Stimulated activated CD4-positive, alpha-beta T cell treated with anti-CD3 and anti-CD28 coated beads, Interleukin-1b, Interleukin-23, amount 100 ng/mL, for 1 hour (primary cell): ENCODE results near the gene VKORC1L1.
"Not testable (repeated sequence)": the region's sequence is repeated elsewhere in the genome, so short reads cannot be mapped to it uniquely, and the experiment has no call there.

ENCODE experiments used
- DNase-seq, 2 donors: peaks; one replicate each; pipeline ENCODE4 v3.0.0-alpha.2; 2020; ENCODE audit warnings: low read depth in 2 of 2

Gene VKORC1L1

DNA sequence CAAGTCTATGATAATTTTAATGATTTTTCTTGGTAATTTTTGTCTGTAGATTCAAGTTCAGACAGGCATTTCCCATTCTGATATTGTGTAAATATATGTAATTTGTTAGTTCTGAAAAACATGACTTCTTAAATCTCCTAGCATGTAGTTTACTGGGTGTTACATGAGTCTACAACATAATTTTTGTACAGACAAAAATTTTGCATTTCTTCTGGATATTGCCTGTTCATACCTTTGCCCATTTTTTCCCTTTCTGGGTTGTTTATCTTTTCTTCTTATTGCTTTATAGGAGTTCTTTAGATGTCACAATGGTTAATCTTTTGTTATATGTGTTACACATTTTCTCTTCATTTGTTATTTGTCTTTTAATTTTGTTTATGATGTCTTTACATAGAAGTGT, 12.1 kb downstream of the VKORC1L1 start:
- DNase-seq, result not testable (repeated sequence)

DNA sequence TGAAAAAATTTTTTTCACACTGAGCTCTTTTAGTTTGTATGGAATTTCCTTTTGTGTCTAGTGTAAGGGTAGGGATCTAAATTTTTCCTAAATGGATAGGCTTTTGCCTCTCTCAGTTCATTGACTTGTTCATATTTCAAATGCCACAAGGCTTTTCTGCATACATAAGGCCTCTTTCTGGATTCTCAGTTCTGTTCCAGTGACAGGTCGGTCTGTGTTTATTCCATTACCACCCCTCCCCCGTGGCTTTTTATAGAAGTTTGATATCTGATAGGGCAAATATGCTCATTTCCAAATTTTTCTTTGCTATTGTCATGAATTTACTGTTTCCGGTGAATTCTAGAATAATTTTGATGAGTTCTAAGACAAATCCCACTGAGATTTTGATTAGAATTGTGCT, 12.7 kb downstream of the VKORC1L1 start:
- DNase-seq, result not testable (repeated sequence)

DNA sequence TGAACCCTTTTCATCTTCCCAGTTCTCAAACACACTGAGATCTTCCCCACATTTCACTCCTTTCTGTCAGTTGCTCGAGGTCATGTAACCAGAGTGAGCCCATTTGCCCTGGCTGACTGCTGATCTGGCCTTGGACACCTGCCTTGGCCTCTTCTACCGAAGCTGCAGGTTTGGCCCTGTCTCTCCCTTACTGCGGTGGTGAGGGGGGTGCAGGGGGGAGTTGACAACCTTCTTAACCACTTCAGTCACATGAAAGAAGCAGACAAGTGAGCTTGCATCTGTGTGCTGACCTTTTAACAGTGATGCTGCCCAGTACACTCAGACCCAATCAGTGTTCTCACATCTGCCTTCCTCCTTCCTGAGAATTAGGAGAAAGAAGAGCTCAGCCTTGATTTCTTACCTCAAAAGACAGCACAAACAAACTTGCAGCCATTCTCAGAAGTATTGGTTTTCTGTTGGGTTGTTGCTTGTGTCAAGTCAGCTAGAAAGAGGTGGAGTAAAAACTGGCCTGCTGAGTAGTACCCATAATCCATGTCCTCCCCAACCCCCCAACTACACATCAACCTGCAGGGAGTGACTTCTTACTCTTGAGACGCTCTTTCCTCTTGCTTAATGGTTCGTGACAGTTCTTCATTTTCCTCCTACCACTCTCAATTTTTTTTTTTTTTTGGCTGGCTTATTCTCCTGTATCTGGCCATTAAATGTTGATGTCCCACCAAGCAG, 15.7 kb downstream of the VKORC1L1 start:
- DNase-seq, result not testable (repeated sequence)

DNA sequence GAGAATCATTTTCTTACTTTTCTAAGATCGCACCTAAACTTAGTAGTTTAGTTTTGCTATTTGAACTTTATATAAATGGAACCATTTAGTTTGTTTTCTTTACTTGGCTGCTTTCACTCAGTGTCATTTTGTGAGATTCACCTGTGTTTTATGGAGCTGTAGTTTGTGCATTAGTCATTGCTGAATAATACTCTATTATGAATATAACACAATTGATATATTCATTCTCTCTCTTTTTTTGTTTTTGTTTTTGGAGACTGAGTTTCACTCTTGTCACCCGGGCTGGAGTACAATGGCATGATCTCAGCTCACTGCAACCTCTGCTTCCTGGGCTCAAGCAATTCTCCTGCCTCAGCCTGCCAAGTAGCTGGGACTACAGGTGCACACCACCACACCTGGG, 16.8 kb downstream of the VKORC1L1 start:
- DNase-seq, result not testable (repeated sequence)

DNA sequence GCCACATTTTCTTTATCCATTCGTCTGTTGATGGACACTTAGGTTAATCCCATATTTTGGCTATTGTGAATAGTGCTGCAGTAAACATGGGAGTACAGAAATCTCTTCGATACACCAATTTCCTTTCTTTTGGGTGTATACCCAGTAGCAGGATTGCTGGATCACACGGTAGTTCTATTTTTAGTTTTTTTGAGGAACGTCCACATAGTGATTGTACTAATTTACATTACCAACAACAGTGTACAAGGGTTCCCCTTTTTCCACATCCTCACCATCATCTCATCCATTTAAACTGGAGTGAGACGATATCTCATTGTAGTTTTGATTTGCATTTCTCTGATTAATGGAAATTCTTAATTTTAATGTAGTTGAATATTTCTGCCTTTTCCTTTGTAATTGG, 19.3 kb downstream of the VKORC1L1 start:
- no peak for DNase-seq

DNA sequence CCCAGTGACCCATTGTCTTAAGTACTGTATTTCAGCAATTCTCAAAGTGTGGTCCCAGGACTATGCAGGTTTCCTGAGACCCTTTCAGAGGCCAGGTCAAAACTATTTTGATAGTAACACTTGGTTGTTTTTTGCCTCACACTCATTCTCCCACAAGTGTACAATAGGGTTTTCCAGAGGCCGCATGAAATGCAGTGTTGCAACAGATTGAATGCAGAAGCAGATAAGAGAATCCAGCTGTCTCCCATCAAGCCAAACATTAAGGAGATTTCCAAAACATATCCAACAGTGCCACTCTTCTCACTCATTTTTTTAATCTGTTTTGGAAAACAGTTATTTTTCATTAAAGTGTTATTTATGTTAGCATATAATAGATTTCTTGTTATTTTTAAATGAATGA, 20.0 kb downstream of the VKORC1L1 start:
- no peak for DNase-seq

DNA sequence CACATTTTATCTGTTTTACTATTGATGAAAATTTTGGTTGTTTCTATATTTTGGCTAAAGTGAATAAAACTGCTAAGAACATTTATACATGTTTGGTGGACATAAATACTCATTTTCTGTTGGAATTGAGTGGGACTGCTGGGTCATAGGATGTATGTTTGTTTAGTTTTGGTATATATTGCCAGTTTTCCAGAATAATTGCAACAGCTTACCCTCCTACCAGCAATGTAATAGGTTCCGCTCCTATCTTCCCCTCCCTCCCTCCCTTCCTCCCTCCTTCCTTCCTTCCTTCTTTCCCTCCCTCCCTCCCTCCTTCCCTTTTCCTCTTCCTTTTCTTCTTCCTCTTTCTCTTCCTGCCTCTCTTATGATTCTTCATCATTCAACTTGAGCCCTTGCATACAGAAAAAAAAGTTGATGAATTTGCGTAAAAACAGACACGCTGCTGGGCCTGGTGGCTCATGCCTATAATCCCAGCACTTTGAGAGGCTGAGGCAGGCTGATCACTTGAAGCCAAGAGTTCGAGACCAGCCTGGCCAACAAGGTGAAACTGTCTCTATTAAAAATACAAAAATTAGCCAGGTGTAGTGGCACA, 23.5 kb downstream of the VKORC1L1 start:
- no peak for DNase-seq

DNA sequence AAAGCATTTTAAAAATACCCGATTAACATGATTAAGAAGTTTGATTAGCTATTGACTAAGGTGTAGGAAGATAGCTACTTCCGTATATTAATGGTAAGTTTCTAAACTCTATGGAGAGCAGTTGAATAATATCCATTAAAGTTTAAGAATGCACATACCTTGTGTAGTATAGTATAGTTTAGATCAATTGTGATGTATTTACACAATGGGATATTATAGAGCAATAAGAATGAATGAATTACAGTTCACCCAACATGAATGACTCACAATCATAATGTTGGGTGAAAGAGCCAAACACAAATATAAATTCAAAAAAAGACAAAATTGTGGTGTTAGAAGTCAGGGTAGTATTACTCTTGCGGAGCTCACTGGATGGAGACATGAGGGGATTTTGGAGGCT, 24.4 kb downstream of the VKORC1L1 start:
- DNase-seq, result not testable (repeated sequence)

DNA sequence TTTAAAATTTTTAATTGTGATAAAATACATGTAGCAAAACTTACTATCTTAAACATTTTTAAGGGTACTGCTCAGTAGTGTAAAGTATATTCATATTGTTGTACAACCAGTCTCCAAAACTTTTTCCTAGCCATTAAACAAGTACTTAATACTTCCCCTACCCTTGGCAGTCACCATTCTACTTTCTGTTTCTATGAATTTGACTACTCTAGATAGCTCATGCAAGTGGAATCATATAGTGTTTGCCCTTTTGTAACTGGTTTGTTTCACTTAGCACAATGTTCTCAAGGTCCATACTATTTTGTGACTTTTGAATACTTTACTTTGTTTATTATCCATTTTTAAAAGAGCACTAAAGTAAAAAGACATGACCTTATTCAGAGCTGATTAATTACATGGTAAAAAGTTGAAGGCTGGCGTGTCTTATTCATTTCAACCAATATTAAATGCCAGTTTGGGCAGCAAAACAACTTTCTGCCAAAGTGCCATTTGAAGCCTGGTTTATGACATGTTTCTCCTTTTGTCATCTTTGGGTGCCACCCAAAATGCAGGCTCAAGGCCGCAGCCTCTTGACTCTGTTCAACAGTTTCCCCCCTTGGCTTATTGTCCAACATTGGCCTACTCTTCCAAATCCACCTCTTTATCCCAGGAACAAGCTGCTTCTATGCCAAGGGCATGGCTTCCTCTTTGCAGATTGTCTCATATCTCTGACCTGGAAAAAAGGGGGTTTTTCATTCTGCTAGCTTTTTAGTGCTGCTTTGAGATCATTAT, 26.0 kb downstream of the VKORC1L1 start:
- not testable (repeated sequence) for DNase-seq

DNA sequence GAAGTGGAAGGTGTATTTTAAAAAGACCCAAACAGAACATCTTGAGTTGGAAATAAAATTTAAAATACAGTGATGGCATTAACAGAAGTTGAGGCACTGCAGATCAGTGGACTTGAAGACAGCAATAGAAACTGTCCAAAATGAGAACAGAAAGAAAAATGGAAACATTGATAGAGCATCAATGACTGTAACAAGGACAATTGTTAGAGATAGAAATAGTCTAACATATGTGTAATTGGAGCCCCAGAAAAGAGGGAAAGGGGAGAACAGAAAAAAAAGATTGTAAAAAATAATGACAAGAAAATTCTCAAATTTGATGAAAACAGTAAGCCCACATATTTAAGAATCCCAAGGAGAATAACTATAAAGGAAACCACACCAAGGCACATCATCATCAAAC, 29.4 kb downstream of the VKORC1L1 start:
- no peak for DNase-seq

DNA sequence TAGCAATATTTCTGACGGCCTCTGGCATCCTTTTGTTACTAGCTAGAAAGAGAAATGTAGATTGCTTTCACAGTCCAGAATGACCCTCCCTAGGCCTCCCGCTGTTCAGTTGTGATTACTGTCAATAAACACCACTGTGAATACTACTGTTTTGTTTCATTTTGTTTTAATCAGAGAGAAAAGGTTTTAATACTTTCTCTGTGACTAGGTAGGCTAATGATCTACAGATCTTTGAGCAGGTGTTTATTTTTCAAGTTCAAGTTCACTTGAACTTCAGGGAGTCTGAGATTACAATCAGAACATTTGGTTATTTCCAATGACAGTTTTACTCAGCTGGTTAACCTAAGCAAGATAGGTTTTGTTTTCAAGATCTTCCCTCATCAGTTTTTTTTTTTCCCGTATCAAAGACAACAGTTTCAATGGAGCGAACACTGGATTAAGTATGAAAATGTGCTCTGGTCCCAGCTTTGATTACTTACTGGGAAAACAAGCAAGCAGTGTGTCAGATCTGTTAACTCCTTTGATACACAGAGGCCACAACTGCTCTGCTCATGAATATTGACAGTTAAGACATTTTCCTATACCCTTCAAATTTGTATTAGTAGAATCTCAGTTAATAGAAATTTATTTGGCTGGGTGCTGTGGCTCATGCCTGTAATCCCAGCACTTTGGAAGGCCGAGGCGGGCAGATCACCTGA, 34.8 kb downstream of the VKORC1L1 start:
- no peak for DNase-seq

DNA sequence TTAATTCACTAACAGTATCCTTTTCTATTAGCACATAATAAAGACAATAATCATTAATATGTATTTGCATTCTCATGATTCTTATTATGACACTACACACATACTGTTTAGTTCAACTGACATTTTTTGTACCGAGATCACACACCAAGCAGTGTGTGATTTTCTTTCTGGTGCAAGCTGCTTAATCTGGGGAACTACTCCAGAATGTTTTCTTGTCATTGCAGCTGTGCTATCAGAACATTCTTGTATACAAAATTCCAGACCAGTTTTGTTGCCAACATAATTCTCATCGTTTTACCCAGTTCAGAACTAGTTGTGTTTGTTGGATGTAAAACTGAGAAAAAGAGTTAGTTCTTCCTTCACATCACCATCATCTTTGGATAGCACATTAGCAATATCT, 37.4 kb downstream of the VKORC1L1 start:
- DNase-seq, result no peak

DNA sequence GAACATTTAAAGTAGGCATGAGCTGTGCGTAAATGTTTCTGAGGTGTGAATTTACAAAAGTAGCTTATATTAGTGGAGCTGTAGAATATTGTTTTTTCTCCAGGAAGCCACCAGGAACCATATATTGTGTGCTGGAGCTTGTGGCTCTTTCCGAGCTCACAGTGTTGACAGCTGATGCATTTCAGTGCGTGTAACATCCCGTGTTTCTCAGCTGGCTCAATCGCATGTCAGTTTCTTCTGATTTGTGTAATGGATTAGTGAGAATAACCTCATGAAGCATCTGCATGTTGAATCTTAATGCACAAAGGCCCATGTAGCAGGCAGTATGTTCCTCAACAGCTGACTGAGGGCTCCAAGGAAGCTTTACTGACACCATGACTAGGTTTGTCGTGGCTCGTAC, 39.4 kb downstream of the VKORC1L1 start:
- DNase-seq, result no peak

DNA sequence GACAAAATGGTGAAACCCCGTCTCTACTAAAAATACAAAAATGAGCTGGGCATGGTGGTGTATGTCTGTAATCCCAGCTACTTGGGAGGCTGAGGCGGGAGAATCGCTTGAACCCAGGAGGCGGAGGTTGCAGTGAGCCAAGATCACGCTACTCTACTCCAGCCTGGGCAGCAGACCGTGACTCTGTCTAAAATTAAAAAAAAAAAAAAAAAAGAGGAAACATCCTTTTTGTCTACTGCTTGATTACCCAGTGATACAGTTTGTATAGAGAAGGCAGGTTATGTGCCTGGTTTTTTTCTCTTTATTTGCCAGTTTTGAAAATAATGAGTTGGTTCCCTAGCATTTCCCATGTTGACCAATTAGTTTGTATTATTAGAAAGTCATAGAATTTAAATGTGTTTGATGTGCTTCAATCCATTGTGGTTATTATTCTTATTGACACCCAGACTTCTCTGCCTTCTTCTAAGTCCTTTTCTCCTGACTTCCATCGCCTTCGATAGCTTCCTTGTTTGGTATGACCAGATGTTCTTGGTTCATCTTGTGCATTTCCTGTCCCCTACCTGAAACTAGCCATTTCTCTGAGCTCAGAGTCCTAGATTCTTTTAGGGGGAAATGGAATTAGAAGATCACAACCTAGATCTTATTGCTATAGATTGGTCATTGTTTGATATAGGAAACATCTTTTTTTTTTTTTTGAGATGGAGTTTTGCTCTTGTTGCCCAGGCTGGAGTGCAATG, 43.2 kb downstream of the VKORC1L1 start:
- no peak for DNase-seq

DNA sequence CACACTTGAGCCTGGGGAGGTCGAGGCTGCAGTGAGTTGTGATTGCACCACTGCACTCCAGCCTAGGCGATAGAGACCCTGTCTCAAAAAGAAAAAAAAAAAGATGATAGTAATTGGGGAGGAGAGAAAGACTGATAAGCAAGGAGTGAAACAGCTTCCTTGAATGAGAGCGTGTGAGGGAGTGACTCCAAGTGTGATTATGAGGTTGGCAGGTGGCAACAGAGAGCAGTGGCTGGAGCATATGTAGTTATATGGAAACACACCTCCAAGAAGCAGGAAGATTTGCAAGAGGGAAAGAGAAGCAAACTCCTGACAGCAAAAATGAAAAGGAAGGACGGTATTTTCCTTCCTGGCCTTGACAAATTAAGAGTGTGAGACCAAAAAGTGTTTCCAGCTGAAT, 50.4 kb downstream of the VKORC1L1 start:
- DNase-seq, result no peak

DNA sequence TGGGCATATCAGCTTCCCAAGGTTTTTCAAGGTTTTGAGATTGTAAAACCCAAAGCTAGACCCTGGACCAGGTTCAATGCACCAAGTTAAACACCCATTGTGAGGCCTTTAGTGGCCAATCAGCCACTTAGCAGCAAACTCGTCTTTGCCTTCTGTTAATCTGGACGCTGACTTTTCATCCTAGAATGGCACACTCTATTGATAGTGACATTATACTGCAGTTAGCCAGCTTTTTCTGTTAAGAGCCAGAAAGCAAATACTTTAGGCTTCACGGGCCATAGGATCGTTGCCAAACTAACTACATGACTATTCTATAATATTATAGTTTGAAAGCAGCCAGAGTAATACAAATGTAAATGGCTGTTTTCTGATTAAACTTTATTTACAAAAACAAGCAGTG, 51.3 kb downstream of the VKORC1L1 start:
- DNase-seq, result no peak

DNA sequence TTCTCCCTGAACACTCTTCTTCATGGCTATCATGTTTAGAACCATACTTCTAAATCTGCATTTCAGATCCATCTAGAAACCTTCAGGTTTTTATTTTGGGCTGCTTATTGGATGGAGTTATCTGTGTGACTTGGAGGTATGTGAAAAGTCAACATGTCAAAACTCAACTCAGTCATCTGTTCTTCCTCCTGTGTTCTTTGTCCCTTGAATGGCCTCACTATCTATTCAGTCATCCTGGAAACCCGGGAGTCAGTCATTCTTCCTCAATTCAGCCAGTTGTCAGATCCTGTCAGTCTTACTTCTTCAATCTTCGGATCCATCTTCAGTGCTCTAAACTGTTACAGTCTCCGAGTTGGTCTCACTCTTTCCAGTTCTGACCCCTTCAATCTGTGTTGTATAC, 52.2 kb downstream of the VKORC1L1 start:
- DNase-seq, result no peak

DNA sequence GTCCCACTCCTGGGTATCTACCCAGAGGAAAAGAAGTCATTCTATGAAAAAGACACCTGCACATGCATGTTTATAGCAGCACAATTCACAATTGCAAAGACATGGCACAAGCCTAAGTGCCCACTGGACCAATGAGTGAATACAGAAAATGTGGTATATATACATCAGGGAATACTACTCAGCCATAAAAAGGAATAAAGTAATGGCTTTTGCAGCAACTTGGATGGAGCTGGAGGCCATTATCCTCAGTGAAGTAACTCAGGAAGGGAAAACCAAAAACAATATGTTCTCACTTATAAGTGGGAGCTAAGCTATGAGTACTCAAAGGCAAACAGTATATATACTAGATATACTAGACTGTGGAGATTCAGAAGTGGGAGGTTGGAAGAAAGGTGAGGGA, 53.7 kb downstream of the VKORC1L1 start:
- no peak for DNase-seq

DNA sequence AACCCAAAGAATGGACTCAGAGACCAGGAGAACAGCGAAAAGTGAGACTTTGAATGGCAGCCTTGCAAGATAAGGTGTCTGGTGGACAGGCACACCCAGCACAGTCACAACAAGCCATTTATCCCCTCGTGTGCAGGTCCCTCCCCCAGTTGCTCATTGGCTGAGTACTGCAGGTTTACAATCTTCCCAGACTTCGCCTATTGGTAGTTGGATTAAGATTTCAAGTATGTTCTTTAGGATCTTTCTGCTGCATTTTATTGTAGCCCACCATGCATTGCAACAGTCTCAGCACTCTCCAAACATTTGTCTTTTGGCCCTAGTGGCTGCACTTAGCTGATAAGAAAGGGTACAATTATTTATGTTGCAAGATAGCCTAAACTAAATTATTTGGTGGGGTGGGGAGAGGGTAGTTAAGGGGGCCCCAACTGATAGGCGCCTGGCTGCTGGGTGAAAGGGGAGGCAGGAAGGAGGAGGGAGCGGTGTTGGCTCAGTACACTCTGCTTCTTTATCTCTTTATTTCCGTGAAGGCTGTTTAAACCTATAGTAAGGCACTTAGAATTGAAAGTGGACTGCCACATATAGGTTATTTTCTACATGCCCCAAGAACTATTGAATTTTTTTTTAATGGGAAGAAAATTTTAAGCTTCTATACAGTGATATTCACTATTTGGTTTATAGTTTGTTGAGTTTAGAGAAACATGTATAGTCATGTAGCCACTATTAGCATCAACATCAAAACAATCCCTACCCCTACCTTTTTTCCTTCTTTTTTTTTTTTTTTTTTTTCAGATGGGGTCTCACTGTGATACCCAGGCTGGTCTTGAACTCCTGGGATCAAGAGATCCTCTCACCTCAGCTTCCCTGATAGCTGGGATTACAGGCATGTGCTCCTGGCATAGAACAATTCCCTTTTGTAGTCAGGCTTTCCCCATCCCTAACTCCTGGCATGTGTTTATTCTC, 54.9 kb downstream of the VKORC1L1 start:
- DNase-seq, result no peak

DNA sequence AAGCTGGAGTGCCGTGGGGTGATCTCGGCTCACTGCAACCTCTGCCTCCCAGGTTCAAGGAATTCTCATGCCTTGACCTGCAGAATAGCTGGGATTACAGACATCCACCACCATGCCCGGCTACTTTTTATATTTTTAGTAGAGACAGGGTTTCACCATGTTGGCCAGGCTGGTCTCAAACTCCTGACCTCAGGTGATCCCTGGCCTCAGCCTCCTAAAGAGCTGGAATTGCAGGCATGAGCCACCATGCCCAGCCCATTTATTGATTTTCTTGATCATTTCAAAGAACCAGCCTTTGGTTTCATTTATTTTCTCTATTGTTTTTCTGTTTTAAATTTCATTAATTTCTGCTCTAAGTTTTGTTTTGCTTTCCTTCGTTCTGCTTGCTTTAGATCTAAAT, 58.8 kb downstream of the VKORC1L1 start:
- DNase-seq, result no peak

DNA sequence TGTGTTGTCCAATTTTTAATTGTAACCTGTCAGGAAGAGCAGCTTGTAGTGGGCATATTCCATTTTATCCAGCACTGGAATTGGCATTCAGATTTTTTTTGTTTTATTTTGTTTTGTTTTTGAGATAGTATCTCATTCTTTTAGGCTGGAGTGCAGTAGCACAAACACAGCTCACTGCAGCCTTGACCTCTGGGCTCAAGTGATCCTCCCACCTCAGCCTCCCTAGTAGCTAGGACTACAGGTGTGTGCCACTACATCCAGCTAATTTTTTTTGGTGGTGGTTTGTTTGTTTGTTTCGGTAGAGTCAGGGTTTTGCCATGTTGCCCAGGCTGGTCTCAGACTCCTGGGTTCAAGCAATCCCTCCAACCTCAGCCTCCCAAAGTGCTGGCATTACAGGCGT, 64.4 kb downstream of the VKORC1L1 start:
- no peak for DNase-seq
